Vagina (tissue), 2 donors: ENCODE results near the gene KIRREL3. TPM values are rescaled to one million over a fixed set of nuclear protein-coding genes. Genes with fewer than 3 reads are reported as not detected.

Experiments used
- DNase-seq, 2 donors: peaks; one replicate each; pipeline ENCODE4 v3.0.0-alpha.2; 2017; ENCODE audit errors: extremely low spot score in 2 of 2
- H3K27ac ChIP-seq: fragments of 200-600 bp; sonication (generic); one replicate; pipeline ENCODE4 v1.5.1; 2019
- H3K27me3 ChIP-seq: fragments of 200-600 bp; sonication (generic); one replicate; pipeline ENCODE4 v1.5.1; 2019
- H3K36me3 ChIP-seq, 2 donors: fragments of 200-600 bp; sonication (generic); one replicate each; pipeline ENCODE4 v1.5.1; 2017 to 2019
- H3K4me1 ChIP-seq: fragments of 200-600 bp; sonication (generic); one replicate; pipeline ENCODE4 v1.5.1; 2019
- H3K4me3 ChIP-seq, 2 donors: fragments of 200-600 bp; sonication (generic); 1 replicate in 1 of 2; 2 replicates in 1 of 2; pipeline ENCODE4 v1.5.1; 2016 to 2019
- H3K9me3 ChIP-seq: fragments of 200-600 bp; sonication (generic); one replicate; pipeline ENCODE4 v1.5.1; 2019
- CTCF ChIP-seq, 3 experiments: fragments of 450-650 bp in 2 of 3; fragments of 200-600 bp in 1 of 3; sonication (generic) in 1 of 3; IDR thresholded peaks; one replicate each; pipeline ENCODE4 v1.5.1; 2017 to 2019; ENCODE audit warnings: antibody characterized with exemption in 3 of 3, mild to moderate bottlenecking in 2 of 3, moderate library complexity in 2 of 3
- POLR2A ChIP-seq, 2 donors: fragments of 450-650 bp; IDR thresholded peaks; one replicate each; pipeline ENCODE4 v1.6.1; 2017; ENCODE audit warnings: antibody characterized with exemption in 2 of 2, mild to moderate bottlenecking in 2 of 2, moderate library complexity in 2 of 2
- POLR2AphosphoS5 ChIP-seq, 2 donors: sonication (generic); formaldehyde crosslinking; IDR thresholded peaks; one replicate each; pipeline ENCODE4 v1.9.0; 2017; ENCODE audit warnings: antibody characterized with exemption in 2 of 2, mild to moderate bottlenecking in 2 of 2, low read depth in 1 of 2; ENCODE audit not compliant: insufficient read depth in 1 of 2
- intact Hi-C: fragments of 100-400 bp; cut with DNase I; formaldehyde crosslinking; loops from one replicate; pipeline ENCODE4 v1.15.1; 2023
- total RNA-seq: library from RNA; depleted of rRNA; stranded (reverse); fragments of >200 nt; gene quantifications from one replicate; pipeline ENCODE4 v1.2.3, GENCODE V29; 2016

The KIRREL3 gene
- total RNA-seq, 1 donor from 2014 or later: not detected

GRCh38 chr11:126893796-126894195, 106.8 kb downstream of the KIRREL3 start:
- no peak overlapping the region for H3K27ac ChIP-seq
- H3K36me3 ChIP-seq: no peaks in the 10 kb centered on the region
- no peaks in the 10 kb centered on the region for H3K4me1 ChIP-seq
- DNase-seq: no peak
- H3K4me3 ChIP-seq: no peak overlapping the region
- TF ChIP-seq POLR2AphosphoS5 (IDR thresholded peaks at IDR 0.05; ENCODE audit: insufficient read depth in 1 of 2, low read depth in 1 of 2): no peak
- no peak for TF ChIP-seq POLR2A (IDR thresholded peaks at IDR 0.05)
- no peak for TF ChIP-seq CTCF (IDR thresholded peaks at IDR 0.05)
- H3K27me3 ChIP-seq: no peaks in the 10 kb centered on the region
- intact Hi-C loops: no loop called here
- no peaks in the 10 kb centered on the region for H3K9me3 ChIP-seq

GRCh38 chr11:126892756-126893155, 107.8 kb downstream of the KIRREL3 start:
- Histone ChIP-seq H3K4me1 (no peaks in the 10 kb centered on the region), H3K36me3 (no peaks in the 10 kb centered on the region), H3K27ac (no peak overlapping the region), H3K27me3 (no peaks in the 10 kb centered on the region), H3K4me3 (no peak overlapping the region), H3K9me3 (no peaks in the 10 kb centered on the region)
- DNase-seq: no peak
- intact Hi-C loops: no loop called here
- TF ChIP-seq CTCF (IDR thresholded peaks at IDR 0.05) (no peak), POLR2AphosphoS5 (IDR thresholded peaks at IDR 0.05; ENCODE audit: insufficient read depth in 1 of 2, low read depth in 1 of 2) (no peak), POLR2A (IDR thresholded peaks at IDR 0.05) (no peak)

- TF ChIP-seq POLR2AphosphoS5 (IDR thresholded peaks at IDR 0.05; ENCODE audit: insufficient read depth in 1 of 2, low read depth in 1 of 2) (no peak), CTCF (IDR thresholded peaks at IDR 0.05) (no peak), POLR2A (IDR thresholded peaks at IDR 0.05) (no peak)
- no peaks in the 10 kb centered on the region for H3K36me3 ChIP-seq
- no peak for DNase-seq
- intact Hi-C loops: no loop called here
- H3K27me3 ChIP-seq: no peaks in the 10 kb centered on the region
- H3K4me1 ChIP-seq: no peaks in the 10 kb centered on the region
- H3K27ac ChIP-seq: no peak overlapping the region
- H3K4me3 ChIP-seq: no peak overlapping the region
- no peaks in the 10 kb centered on the region for H3K9me3 ChIP-seq
These were observed 108.9 kb downstream of the KIRREL3 start for GRCh38 chr11:126891556-126892217.

GRCh38 chr11:126890561-126890960, 110.0 kb downstream of the KIRREL3 start:
- no peak overlapping the region for H3K27ac ChIP-seq
- no peaks in the 10 kb centered on the region for H3K4me1 ChIP-seq
- intact Hi-C loops: no loop called here
- no peak overlapping the region for H3K4me3 ChIP-seq
- TF ChIP-seq POLR2A (IDR thresholded peaks at IDR 0.05) (no peak), POLR2AphosphoS5 (IDR thresholded peaks at IDR 0.05; ENCODE audit: insufficient read depth in 1 of 2, low read depth in 1 of 2) (no peak), CTCF (IDR thresholded peaks at IDR 0.05) (no peak)
- H3K9me3 ChIP-seq: no peaks in the 10 kb centered on the region
- H3K27me3 ChIP-seq: no peaks in the 10 kb centered on the region
- no peak for DNase-seq
- no peaks in the 10 kb centered on the region for H3K36me3 ChIP-seq

GRCh38 chr11:126888115-126888712, 112.4 kb downstream of the KIRREL3 start:
- TF ChIP-seq CTCF (IDR thresholded peaks at IDR 0.05): no peak
- TF ChIP-seq POLR2A (IDR thresholded peaks at IDR 0.05): no peak
- no peak for TF ChIP-seq POLR2AphosphoS5 (IDR thresholded peaks at IDR 0.05; ENCODE audit: insufficient read depth in 1 of 2, low read depth in 1 of 2)
- H3K4me3 ChIP-seq: no peak overlapping the region
- H3K27ac ChIP-seq: no peak overlapping the region
- no peak for DNase-seq
- no peaks in the 10 kb centered on the region for H3K36me3 ChIP-seq
- H3K27me3 ChIP-seq: no peaks in the 10 kb centered on the region
- intact Hi-C loops: no loop called here
- no peaks in the 10 kb centered on the region for H3K4me1 ChIP-seq
- H3K9me3 ChIP-seq: no peaks in the 10 kb centered on the region
